Breast epithelium (tissue), 3 donors: ENCODE measurements around the gene ELP5.

Experiments used
- POLR2A ChIP-seq: fragments of 450-650 bp; IDR thresholded peaks from one replicate; pipeline ENCODE4 v1.6.1; 2016; ENCODE audit warnings: antibody characterized with exemption, mild to moderate bottlenecking, moderate library complexity
- TF ChIP-seq, protein P1 (sequence below), 3 donors: fragments of 450-650 bp; IDR thresholded peaks; one replicate each; pipeline ENCODE4 v1.5.1; 2016 to 2017; ENCODE audit warnings: antibody characterized with exemption in 3 of 3, mild to moderate bottlenecking in 3 of 3, moderate library complexity in 3 of 3

DNA sequence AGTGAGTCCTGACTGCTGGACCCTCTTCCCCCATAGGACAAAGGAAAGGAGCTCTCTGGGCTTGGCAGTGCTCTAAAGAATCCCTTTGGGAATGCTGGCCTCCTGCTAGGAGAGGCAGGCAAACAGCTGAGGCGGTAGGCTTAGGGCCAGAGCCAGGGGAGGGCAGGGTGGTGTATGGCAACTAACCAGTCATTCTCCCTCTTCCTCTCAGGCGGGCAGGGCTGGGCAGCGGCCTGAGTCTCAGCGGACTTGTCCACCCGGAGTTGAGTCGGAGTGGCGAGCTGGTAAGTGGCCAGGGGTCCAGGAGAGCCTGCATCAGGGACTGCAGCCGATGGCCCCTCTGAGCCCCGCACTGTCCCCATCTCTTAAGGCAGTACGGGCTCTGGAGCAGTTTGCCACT lies 27.9 kb upstream of the ELP5 start:
- TF ChIP-seq, protein P1, sequence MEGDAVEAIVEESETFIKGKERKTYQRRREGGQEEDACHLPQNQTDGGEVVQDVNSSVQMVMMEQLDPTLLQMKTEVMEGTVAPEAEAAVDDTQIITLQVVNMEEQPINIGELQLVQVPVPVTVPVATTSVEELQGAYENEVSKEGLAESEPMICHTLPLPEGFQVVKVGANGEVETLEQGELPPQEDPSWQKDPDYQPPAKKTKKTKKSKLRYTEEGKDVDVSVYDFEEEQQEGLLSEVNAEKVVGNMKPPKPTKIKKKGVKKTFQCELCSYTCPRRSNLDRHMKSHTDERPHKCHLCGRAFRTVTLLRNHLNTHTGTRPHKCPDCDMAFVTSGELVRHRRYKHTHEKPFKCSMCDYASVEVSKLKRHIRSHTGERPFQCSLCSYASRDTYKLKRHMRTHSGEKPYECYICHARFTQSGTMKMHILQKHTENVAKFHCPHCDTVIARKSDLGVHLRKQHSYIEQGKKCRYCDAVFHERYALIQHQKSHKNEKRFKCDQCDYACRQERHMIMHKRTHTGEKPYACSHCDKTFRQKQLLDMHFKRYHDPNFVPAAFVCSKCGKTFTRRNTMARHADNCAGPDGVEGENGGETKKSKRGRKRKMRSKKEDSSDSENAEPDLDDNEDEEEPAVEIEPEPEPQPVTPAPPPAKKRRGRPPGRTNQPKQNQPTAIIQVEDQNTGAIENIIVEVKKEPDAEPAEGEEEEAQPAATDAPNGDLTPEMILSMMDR (IDR thresholded peaks at IDR 0.05), result no peak
- no peak for TF ChIP-seq POLR2A
